NCI-H774 (cell line): ENCODE data around the gene PDZD4.

Experiments
- DNase-seq: peaks from one replicate; lab custom pipeline; 2025; lab: John Stamatoyannopoulos, UW

The PDZD4 gene

GRCh38 chrX:153806999-153807575, 23.3 kb downstream of the PDZD4 start:
- DNase-seq: no peak

- no peak for DNase-seq
These were observed 24.9 kb downstream of the PDZD4 start for GRCh38 chrX:153805436-153805835.

GRCh38 chrX:153804621-153805020, 25.7 kb downstream of the PDZD4 start:
- DNase-seq: no peak

GRCh38 chrX:153804100-153804595, 26.2 kb downstream of the PDZD4 start:
- no peak for DNase-seq

- no peak for DNase-seq
These were observed 26.9 kb downstream of the PDZD4 start for GRCh38 chrX:153803211-153804099.

- no peak for DNase-seq
These were observed 27.8 kb downstream of the PDZD4 start for GRCh38 chrX:153802513-153803045.

- DNase-seq: no peak
These were observed 28.7 kb downstream of the PDZD4 start for GRCh38 chrX:153801669-153802068.

GRCh38 chrX:153800746-153801145, 29.6 kb downstream of the PDZD4 start:
- DNase-seq: no peak

GRCh38 chrX:153800177-153800722, 30.1 kb downstream of the PDZD4 start:
- DNase-seq: no peak

GRCh38 chrX:153799326-153799725, 31.0 kb downstream of the PDZD4 start:
- DNase-seq: no peak

GRCh38 chrX:153797415-153798015, 32.8 kb downstream of the PDZD4 start:
- no peak for DNase-seq

- no peak for DNase-seq
These were observed 35.2 kb downstream of the PDZD4 start for GRCh38 chrX:153794897-153795816.

- peak; percentile 96 for DNase-seq
These were observed 36.1 kb downstream of the PDZD4 start, which contains the start of the genes IDH3G and SSR4 for GRCh38 chrX:153794018-153794896. IDH3G (minus strand) TSS chrX:153794375; CDS start chrX:153794326, 49 bp downstream. SSR4 (plus strand) TSS chrX:153794668; CDS start chrX:153794688, 20 bp downstream.

GRCh38 chrX:153793291-153793690, 37.1 kb downstream of the PDZD4 start:
- DNase-seq: no peak

GRCh38 chrX:153792368-153792767, 38.0 kb downstream of the PDZD4 start:
- DNase-seq: no peak

- DNase-seq: no peak
These were observed 39.1 kb downstream of the PDZD4 start for GRCh38 chrX:153791104-153791852.

GRCh38 chrX:153789654-153790053, 40.7 kb downstream of the PDZD4 start:
- no peak for DNase-seq

GRCh38 chrX:153786669-153787068, 43.7 kb downstream of the PDZD4 start:
- no peak for DNase-seq

- no peak for DNase-seq
These were observed 45.9 kb downstream of the PDZD4 start for GRCh38 chrX:153784325-153784967.
